Stimulated activated CD8-positive, alpha-beta memory T cell treated with anti-CD3 and anti-CD28 coated beads, Interleukin-4, amount 100 ng/mL, for 1 hour (primary cell): ENCODE results near the gene ILF3.
A peak's percentile ranks its signal among the peaks of the same experiment; 100 is the strongest.

Source experiments
- DNase-seq, 2 donors: peaks; one replicate each; pipeline ENCODE4 v3.0.0-alpha.2; 2020; ENCODE audit warnings: low read depth in 2 of 2, low spot score in 1 of 2

Gene ILF3

DNA sequence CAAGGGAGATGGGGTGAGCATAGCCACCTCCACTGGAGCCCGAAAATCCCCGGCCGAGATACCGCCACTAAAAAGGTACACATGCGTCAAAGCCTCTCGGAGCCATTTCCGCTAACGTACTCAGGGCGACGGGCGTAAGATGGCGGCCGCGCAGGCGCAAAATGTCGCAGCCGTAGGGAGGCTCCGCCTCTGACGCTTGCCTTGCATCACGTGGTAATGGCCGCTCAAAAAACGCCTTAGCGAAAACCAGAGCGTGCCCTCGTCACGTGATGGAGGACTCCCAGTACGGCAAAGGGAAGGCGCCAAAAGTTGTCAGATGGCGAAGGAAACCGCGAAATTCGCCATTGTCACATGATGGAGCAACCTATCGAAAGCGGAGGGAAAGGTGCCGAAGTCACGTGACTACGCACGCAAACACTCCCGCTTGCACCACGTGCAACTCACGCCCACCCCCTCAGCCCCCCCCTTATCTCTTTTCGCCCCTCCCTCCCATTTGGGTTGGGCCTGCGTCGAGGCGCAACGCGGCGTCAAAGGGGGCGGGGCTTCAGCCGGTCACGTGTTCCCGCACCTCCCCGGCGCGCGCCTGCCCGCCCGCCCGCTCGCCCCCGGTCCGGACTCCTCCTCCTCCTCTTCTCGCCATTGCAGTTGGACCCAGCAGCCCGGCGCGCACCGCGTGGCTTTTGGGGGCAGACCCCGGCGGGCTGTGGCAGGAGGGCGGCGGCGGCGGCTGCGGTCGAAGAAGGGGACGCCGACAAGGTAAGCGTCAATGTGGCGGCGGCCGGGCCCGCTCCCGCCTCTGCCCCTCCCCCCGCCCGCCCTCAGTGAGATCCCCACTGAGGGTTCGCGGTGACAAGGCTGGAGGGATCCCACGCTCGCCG lies at the start of gene ILF3:
Gene ILF3, plus strand, starts transcription at position 615 of the 878 bp plus-strand sequence. CDS start 16,260 bp downstream, outside the sequence.
- DNase-seq = peak; percentile 99 to 100

DNA sequence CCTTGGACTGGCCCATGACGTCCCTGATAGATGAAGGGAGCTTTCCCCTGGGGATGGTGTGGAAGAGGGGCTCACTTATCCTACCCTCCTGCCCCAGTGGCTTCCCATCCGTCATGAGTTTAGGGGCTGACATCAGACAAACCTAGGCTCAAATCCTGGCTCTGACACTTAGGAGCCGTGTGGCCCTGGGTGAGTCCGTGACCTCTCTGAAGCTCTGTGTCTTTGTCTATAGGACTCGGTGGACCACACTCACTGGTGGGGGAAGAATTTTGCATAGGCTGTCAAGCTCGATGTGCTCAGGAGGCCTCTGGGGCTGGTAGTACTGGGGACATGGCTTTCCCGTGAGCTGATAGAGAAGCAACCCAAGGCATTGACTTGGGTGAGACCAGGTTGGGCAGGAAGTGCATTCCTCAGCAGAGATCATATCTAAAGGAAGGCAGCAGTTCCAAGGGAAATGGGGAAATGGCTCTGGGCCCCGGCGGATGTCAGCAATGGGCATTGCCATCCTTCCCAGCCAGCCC lies 49.6 kb upstream of the ILF3 start:
- no peak for DNase-seq

DNA sequence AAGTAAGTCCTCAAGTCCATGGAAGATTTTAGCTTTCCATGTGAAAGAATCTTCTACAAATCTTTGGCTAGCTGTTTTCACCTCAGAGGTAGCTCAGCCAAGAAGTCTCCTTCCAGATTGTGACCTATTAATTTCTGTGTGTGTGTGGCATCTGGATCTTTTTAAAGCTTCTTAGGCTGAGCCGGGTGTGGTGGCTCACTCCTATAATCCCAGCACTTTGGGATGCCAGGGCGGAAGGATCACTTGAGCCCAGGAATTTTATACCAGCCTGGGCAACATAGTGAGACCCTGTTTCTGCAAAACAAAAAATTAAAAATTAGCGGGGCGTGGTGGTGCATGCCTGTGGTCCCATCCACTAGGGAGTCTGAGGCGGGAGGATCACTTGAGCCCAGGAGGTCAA lies 42.2 kb upstream of the ILF3 start:
- no peak for DNase-seq

DNA sequence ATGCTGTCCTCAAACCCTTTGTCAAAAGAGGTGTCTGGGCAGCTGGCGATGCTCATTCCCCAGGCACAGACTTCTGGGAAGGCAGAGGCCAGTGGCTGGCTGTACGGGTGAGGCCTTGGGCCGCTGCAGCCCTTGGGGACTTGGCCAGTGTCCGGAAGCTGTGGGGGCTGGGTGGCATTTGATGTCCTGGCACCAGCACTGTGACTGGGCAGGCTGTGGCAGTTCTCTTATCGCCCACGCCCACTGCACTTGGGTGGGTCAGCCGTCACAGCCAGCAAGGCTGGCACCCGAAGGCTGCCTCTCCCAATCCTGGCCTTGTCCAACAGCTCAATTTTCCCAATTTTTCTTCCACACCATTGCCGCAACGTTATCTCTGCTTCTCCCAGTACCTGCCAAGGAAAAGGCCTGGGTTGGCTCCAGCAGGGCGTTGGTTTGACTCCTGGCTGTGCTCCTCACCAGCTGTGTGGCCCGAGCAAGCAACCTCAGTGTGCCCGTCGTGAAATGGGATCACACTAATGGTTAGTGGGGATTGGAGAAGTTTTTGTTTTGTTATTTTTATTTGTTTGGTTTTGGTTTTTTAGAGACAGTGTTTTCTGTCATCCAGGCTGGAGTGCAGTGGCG lies 41.5 kb upstream of the ILF3 start:
- DNase-seq = no peak

DNA sequence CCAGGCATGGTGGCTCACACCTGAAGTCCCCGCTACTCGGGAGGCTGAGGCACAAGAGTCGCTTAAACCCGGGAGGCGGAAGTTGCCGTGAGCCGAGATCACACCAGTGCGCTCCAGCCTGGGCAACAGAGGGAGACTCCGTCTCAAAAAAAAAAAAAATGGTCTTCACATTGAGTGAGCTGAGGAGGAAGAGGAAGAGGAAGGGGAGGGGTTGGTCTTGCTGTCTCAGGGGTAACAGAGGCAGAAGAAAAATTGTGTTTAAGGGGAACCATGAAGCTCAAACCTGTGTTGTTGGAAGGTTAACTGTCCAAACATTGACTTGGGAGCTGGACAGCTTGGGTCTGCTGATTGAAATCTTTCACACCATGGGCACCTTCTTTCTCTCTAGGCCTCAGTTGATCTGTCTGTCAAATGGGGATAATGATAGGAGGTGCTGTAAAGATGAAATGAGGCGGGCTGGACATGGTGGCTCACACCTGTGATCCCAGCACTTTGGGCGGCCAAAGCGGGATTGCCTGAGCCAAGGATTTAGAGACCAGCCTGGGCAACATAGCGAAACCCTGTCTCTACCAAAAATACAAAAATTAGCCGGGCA lies 38.6 kb upstream of the ILF3 start:
- DNase-seq = no peak

DNA sequence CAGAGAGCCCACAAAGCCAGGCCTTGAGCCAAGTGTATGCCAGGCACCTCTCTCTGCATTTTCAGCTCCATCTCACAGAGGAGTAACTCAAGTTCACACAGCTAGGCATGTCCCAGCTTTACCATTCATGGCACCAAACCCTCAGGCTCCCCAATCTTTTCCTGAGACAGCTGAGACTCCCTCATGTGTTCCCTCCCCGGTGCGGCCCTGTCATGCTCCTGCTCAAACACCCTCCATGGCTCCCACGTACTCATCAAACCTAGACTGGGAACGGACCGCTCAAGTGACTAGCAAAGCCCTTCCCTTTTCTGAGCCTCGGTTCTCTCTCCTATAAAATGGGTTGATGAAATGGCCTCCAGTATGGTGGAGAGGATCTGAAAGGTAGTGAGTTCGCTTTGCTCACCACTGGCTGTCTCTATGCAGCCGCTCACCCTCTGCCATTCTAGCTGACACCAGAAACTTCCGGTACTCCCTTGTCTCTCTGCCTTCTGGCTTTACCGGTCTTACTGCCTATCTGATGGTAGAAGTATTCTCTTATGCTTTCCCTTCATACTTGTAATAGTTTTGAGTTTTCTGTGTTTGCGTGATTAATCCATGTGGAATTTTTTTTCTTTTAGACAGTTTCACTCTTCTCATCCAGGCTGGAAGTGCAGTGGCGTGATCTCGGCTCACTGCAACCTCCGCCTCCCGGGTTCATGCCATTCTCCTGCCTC lies 36.6 kb upstream of the ILF3 start:
- DNase-seq = no peak

DNA sequence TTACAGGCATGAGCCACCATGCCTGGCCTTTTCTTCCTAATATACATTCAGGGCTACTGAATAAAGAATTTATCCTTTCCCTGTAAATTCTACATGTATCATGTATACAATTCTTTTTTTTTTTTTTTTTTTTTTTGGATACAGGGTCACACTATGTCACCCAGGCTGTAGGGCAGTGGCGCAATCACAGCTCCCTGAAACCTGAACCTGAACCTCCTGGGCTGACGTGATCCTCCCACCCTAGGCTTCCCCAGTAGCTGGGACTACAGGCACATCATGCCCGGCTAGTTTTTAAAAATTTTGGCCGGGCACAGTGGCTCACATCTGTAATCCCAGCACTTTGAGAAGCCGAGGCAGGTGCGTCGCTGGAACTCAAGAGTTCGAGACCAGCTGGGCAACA lies 35.3 kb upstream of the ILF3 start:
- DNase-seq = no peak

DNA sequence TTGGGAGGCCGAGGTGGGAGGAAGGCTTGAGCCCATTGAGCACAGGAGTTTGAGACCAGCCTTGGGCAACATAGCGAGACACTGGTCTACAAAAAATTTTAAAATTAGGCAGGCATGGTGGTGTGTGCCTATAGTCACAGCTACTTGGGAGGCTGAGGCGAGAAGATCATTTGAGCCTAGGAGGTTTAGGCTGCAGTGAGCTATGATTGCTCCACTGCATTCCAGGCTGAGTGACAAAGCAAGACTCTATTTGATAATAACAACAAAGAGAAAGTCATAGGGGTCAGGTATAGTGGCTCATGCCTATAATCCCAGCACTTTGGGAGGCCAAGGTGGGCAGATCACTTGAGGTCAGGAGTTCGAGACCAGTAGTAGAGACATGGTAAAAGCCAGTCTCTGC lies 33.4 kb upstream of the ILF3 start:
- DNase-seq = no peak

DNA sequence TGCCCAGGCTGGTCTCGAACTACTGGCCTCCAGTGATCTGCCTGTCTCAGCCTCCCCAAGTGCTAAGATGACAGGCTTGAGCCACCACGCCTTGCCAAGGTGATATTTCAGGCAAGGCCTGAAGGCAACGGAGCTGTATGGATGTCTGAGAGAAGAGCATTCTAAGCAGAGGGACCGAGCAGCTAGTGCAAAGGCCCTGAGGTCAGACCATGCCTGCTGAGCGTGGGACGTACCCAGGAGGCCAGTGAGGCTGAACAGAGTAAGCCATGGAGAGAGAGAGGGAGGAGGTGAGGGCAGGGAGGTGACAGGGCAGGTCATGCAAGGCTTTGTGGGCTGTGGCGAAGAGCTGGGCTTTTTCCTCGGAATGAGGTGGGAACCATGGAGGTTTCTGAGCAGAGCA lies 32.2 kb upstream of the ILF3 start:
- no peak for DNase-seq

DNA sequence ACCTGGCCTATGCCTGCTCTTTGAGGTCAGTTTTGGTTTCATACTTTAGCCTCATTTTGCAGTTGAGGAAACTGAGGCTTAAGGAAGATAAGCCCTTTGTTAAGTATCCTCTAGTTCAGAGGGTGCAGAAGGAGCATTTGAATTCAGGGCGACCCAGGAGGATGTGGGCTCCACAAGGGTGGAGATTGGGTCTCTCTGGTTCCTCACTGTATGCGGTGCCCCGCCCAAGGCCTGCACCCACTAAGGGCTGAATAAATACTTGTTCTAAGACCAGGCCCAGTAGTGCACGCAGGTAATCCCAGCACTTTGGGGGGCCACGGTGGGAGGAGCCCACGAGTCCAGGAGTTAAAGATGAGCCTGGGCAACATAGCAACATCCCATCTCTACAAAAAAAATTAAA lies 29.6 kb upstream of the ILF3 start:
- no peak for DNase-seq

DNA sequence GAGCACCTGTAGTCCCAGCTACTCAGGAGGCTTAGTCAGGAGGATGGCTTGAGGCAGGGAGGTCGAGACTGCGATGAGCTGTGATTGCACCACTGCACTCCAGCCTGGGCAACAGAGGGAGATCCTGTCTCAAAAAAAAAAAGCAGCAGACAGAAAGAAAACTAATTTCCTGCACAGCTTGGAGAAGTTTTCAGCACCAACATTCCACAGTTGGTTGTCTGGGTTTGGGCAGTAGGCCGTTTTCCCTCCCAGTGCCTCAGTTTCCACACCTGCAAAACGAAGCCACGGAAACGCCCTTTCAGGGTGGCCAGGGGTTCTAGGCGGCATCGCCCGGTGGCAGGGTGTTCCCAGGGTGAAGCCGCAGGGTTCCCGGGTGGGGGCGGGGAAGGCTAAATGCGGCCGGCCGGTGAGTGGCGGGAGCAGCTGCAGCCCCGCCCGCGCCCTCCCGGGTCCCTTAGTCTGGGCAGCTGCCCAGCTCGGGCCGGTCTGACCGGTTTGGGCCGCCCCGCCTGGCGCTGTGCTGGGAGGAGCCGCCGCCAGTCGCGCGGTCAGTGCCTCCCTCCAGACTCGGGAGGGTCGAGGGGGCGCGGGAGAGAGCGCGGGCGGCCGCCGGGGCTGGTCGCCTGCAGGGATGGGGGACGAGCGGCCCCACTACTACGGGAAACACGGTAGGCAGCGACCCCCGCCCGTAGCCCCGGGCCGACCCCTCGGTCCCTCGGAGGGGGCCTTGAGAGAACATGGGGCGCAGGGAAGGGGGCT lies 29.0 kb upstream of the ILF3 start, which contains the start of gene SLC44A2:
Gene SLC44A2, plus strand, starts transcription at position 551 of the 759 bp plus-strand sequence. Its CDS starts 81 bp downstream, at position 632.
- DNase-seq = no peak

DNA sequence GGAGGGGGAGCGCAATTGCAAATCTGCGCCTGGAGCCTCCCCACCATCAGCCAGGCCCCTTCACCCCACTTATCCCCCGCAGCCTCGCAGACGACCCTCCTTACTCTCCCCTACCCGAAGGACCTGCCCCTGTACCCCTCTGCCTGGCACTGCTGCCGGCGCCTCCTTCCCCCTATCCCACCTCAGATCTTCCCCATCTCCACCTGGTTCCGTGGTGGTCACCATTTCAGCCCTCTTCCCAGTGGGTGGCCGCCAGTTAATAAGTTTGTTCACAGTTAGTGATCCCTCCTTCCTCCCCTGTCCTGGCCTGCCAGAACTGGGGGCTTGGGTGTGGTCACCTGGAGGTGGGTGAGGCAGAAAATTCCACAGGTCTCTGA lies 28.4 kb upstream of the ILF3 start:
- no peak for DNase-seq

DNA sequence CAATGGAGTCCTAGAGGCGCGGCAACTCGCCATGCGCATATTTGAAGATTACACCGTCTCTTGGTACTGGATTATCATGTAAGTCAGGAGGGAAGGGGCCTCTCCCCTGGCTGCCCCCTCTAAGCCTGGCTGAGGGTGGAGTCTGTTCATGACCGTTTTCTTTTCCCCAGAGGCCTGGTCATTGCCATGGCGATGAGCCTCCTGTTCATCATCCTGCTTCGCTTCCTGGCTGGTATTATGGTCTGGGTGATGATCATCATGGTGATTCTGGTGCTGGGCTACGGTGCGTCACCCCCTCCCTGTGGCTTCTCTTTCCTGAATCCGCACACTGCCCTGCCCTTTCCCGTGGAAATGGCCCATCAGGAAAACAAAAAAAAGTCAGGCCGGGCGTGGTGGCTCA lies 22.3 kb upstream of the ILF3 start:
- no peak for DNase-seq

DNA sequence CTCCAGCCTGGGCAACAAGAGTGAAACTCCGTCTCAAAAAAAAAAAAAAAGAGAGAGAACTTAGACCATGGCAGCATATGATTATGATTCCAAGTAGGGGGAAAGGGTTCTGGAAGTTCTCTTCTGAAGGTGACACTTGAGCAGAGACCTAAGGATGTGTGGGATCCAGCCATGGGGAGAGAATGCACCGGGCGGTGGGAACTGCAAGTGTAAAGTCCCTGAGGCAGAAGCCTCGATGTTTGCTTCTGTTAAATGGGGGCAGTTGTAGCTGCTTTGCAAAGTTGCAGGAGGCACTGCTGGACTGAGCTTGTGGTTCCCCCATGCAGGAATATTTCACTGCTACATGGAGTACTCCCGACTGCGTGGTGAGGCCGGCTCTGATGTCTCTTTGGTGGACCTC lies 19.7 kb upstream of the ILF3 start:
- no peak for DNase-seq

DNA sequence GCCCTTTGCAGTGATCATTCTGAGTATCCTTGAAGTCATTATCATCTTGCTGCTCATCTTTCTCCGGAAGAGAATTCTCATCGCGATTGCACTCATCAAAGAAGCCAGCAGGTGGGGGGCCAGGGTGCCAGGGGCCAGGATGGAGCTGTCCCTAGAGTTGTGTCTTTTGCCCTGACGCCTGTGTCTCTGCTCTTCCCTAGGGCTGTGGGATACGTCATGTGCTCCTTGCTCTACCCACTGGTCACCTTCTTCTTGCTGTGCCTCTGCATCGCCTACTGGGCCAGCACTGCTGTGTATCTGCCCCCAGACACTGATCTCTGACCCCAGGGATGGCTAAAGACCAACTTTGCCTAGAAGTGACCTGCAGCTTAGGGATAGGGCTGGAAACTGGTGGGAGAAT lies 19.2 kb upstream of the ILF3 start:
- DNase-seq = no peak

DNA sequence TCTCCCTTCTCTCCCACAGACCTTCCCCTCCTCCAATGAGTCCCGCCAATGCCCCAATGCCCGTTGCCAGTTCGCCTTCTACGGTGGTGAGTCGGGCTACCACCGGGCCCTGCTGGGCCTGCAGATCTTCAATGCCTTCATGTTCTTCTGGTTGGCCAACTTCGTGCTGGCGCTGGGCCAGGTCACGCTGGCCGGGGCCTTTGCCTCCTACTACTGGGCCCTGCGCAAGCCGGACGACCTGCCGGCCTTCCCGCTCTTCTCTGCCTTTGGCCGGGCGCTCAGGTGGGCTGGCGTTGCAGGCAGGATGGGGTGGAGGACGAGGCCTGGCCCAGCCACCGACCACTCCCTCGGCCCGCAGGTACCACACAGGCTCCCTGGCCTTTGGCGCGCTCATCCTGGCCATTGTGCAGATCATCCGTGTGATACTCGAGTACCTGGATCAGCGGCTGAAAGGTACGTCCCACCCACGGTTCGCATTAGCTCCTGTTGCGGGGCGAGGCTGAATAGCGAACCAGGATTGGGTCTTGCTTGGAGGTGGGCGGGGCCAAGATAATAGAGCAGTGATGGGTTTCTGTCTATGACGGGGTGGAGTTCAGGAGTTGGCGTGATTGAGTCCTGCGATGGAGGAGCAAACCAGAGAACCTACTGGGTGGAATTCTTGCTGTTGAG lies 17.7 kb upstream of the ILF3 start:
- DNase-seq = no peak

DNA sequence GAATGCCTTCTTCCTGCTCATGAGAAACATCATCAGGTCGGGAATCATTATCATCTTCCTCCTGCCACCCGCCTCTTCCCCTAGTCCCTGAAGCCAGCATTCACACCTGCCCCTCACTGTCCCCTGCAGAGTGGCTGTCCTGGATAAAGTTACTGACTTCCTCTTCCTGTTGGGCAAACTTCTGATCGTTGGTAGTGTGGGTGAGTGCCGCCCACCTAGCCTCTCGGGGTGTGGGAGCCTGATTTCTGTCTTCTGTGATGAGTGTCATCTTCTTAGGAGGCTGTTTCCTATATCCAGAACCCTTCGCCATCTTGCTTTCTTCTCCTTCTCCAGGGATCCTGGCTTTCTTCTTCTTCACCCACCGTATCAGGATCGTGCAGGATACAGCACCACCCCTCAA lies 16.3 kb upstream of the ILF3 start:
- DNase-seq = no peak

DNA sequence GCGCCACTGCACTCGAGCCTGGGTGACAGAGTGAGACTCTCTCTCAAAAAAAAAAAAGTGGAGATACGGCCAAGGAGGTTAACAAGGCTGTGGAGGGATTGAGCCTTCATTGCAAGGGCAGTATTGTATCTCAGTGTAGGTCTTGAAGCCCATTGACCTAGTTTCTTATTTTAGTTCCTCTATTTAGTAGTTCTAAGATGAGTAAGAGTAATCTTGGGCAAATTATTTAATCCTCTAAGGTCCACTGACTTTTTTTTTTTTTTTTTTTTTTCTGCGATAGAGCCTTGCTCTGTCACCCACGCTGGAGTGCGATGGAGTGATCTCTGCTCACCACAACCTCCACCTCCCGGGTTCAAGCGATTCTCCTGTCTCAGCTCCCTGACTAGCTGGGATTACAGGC lies 14.3 kb upstream of the ILF3 start:
- DNase-seq = no peak

DNA sequence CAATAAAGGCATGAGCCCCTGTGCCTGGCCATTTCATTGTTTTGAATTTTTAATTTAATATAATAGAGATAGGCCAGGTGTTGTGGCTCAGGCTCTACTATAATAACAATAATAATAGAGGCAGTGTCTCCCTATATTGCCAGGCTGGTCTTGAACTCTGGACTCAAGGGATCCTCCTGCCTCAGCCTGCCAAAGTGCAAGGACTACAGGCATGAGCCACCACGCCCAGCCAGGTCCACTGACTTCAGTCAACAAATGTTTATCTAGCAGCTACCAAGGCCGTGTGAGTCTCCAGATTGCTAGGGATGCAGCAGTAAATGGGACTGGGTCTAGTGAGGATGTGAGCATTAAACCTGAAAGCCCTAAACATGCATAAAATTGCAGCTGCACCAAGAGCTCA lies 13.8 kb upstream of the ILF3 start:
- no peak for DNase-seq

DNA sequence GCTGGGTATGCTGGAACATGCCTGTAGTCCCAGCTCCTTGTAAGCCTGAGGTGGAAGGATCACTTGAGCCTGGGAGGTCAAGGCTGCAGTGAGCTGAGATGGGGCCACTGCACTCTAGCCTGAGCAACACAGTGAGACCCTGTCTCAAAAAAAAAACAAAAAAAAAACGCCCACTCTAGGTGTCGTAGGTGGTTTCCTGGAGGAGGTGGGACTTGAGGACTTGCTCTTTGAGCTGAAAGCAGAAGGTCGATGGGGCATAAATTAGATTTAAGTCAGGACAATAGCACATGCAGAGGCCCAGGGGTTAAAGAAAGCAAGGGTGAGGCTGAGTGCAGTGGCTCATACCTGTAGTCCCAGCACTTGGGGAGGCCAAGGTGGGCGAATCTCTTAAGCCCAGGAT lies 12.9 kb upstream of the ILF3 start:
- no peak for DNase-seq
